Measurements from ENCODE around the gene ASAP2. TPM values are rescaled to one million over a fixed set of nuclear protein-coding genes. Genes with fewer than 3 reads are reported as not detected.
A peak's percentile ranks its signal among the peaks of the same experiment; 100 is the strongest.

Gene ASAP2
- total and polyA plus RNA-seq, 9 of the 15 experiments (the other 6 are each of a cell fraction or from before 2014, with no cell fraction given), result 0.06 to 4.3 (median 3.1) TPM

DNA sequence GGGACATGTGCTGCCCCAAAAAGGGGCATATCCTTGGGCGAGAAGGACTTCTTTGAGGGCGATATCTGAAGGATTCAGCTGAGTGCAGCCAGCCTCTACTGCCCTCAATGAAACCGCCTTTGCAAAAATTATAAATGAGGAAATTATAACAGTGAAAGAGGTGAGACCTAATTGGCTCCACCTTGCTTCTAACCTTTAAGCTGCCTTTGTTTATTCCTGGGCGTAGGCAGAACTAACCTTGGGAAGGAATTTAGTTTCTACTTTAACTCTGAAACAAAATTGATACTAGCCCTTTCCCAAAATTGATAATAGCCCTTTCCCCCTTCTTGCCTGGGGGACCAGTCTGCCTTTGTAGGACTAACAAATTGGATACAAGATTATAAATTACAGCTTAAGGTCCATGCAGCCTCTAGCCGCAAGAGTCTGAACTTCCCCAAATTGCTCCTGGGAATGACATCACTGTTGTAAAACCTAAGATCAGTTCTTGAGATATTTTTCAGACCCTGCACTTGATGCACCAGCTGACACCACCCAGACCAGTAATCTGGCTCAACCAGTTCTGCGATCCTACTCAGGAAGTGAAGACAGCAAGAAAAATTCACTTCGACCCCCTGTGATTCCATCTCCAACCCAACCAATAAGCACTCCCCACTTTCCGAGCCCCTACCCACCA is 36.0 kb upstream of the ASAP2 start (continued):
- peak; percentile 98 for TF ChIP-seq ATF7 (IDR thresholded peaks at IDR 0.05)
- no peak for TF ChIP-seq KAT8 (IDR thresholded peaks at IDR 0.05; ENCODE audit: low read depth)
- TF ChIP-seq, protein P1, sequence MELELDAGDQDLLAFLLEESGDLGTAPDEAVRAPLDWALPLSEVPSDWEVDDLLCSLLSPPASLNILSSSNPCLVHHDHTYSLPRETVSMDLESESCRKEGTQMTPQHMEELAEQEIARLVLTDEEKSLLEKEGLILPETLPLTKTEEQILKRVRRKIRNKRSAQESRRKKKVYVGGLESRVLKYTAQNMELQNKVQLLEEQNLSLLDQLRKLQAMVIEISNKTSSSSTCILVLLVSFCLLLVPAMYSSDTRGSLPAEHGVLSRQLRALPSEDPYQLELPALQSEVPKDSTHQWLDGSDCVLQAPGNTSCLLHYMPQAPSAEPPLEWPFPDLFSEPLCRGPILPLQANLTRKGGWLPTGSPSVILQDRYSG (tag; conservative IDR thresholded peaks at IDR 0.05; ENCODE audit: low read depth), result no peak
- TF ChIP-seq TCF7L2 (IDR thresholded peaks at IDR 0.05; ENCODE audit: low read depth, low read length), result no peak
- TF ChIP-seq PHB2 (IDR thresholded peaks at IDR 0.05; ENCODE audit: low read depth), result no peak
- TF ChIP-seq XRCC4 (IDR thresholded peaks at IDR 0.05; ENCODE audit: extremely low read depth, insufficient read depth, insufficient read length), result no peak
- TF ChIP-seq, protein P2, sequence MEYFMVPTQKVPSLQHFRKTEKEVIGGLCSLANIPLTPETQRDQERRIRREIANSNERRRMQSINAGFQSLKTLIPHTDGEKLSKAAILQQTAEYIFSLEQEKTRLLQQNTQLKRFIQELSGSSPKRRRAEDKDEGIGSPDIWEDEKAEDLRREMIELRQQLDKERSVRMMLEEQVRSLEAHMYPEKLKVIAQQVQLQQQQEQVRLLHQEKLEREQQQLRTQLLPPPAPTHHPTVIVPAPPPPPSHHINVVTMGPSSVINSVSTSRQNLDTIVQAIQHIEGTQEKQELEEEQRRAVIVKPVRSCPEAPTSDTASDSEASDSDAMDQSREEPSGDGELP (CRISPR knock-in tag; IDR thresholded peaks at IDR 0.05; ENCODE audit: borderline replicate concordance), result 0 out of 2 replicates have a peak, but pooled peaks have one; percentile 52
- TF ChIP-seq, protein P3, sequence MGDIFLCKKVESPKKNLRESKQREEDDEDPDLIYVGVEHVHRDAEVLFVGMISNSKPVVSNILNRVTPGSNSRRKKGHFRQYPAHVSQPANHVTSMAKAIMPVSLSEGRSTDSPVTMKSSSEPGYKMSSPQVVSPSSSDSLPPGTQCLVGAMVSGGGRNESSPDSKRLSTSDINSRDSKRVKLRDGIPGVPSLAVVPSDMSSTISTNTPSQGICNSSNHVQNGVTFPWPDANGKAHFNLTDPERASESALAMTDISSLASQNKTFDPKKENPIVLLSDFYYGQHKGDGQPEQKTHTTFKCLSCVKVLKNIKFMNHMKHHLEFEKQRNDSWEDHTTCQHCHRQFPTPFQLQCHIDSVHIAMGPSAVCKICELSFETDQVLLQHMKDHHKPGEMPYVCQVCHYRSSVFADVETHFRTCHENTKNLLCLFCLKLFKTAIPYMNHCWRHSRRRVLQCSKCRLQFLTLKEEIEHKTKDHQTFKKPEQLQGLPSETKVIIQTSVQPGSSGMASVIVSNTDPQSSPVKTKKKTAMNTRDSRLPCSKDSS (IDR thresholded peaks at IDR 0.05; ENCODE audit: low read depth, partially characterized antibody), result no peak
- no peak for TF ChIP-seq MTF1 (CRISPR knock-in tag; IDR thresholded peaks at IDR 0.05; ENCODE audit: borderline replicate concordance)
- TF ChIP-seq, protein P4, sequence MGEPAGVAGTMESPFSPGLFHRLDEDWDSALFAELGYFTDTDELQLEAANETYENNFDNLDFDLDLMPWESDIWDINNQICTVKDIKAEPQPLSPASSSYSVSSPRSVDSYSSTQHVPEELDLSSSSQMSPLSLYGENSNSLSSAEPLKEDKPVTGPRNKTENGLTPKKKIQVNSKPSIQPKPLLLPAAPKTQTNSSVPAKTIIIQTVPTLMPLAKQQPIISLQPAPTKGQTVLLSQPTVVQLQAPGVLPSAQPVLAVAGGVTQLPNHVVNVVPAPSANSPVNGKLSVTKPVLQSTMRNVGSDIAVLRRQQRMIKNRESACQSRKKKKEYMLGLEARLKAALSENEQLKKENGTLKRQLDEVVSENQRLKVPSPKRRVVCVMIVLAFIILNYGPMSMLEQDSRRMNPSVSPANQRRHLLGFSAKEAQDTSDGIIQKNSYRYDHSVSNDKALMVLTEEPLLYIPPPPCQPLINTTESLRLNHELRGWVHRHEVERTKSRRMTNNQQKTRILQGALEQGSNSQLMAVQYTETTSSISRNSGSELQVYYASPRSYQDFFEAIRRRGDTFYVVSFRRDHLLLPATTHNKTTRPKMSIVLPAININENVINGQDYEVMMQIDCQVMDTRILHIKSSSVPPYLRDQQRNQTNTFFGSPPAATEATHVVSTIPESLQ (CRISPR knock-in tag; IDR thresholded peaks at IDR 0.05), result no peak
- TF ChIP-seq, protein P5, sequence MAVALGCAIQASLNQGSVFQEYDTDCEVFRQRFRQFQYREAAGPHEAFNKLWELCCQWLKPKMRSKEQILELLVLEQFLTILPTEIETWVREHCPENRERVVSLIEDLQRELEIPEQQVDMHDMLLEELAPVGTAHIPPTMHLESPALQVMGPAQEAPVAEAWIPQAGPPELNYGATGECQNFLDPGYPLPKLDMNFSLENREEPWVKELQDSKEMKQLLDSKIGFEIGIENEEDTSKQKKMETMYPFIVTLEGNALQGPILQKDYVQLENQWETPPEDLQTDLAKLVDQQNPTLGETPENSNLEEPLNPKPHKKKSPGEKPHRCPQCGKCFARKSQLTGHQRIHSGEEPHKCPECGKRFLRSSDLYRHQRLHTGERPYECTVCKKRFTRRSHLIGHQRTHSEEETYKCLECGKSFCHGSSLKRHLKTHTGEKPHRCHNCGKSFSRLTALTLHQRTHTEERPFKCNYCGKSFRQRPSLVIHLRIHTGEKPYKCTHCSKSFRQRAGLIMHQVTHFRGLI (CRISPR knock-in tag; IDR thresholded peaks at IDR 0.05), result no peak
- TF ChIP-seq MEIS2 (IDR thresholded peaks at IDR 0.05; ENCODE audit: partially characterized antibody), result peak; percentile 60
- TF ChIP-seq PTBP1 (IDR thresholded peaks at IDR 0.05; ENCODE audit: low read depth, low read length), result no peak
